Esophagus muscularis mucosa (tissue), 4 donors: Measurements from ENCODE around the gene PCDH9. TPM values are rescaled to one million over a fixed set of nuclear protein-coding genes. Genes with fewer than 3 reads are reported as not detected.

Experiments
- DNase-seq: peaks from one replicate; pipeline ENCODE4 v3.0.0-alpha.2; 2017; ENCODE audit errors: extremely low spot score
- H3K27ac ChIP-seq, 4 donors: fragments of 200-600 bp; sonication (generic); replicated peaks in 1 of 4; 1 replicate in 3 of 4; 2 replicates in 1 of 4; pipeline ENCODE4 v1.5.1; 2016 to 2019; ENCODE audit warnings: mild to moderate bottlenecking in 1 of 4
- H3K27me3 ChIP-seq, 4 donors: fragments of 200-600 bp; sonication (generic); one replicate each; pipeline versions ENCODE4 v1.5.1 to v1.6.0; 2016 to 2019
- H3K36me3 ChIP-seq, 4 donors: fragments of 200-600 bp; sonication (generic); one replicate each; pipeline ENCODE4 v1.5.1; 2016 to 2019
- H3K4me1 ChIP-seq, 4 donors: fragments of 200-600 bp; sonication (generic); one replicate each; pipeline ENCODE4 v1.5.1; 2016 to 2019
- H3K4me3 ChIP-seq, 4 donors: fragments of 200-600 bp; sonication (generic); 1 replicate in 2 of 4; 2 replicates in 2 of 4; pipeline ENCODE4 v1.5.1; 2016 to 2019; ENCODE audit warnings: mild to moderate bottlenecking in 4 of 4, moderate library complexity in 1 of 4
- H3K9me3 ChIP-seq, 4 donors: fragments of 200-600 bp; sonication (generic); 1 replicate in 3 of 4; 2 replicates in 1 of 4; pipeline ENCODE4 v1.5.1; 2016 to 2019
- EP300 ChIP-seq: sonication (generic); formaldehyde crosslinking; IDR thresholded peaks from one replicate; pipeline ENCODE4 v1.6.1; 2017; ENCODE audit warnings: antibody characterized with exemption
- POLR2A ChIP-seq: fragments of 450-650 bp; IDR thresholded peaks from one replicate; pipeline ENCODE4 v1.6.1; 2017; ENCODE audit warnings: antibody characterized with exemption, moderate library complexity, mild to moderate bottlenecking, low read depth
- POLR2AphosphoS5 ChIP-seq, 2 donors: sonication (generic); formaldehyde crosslinking; IDR thresholded peaks; one replicate each; pipeline ENCODE4 v1.6.1; 2017; ENCODE audit warnings: antibody characterized with exemption in 2 of 2
- WGBS: methylation state at CpG from one replicate; pipeline ENCODE4 v1.1.5; 2018; 5-methylcytosine and 5-hydroxymethylcytosine counted together
- intact Hi-C: fragments of 100-400 bp; cut with DNase I; formaldehyde crosslinking; loops from one replicate; pipeline ENCODE4 v1.15.1; 2023
- total RNA-seq, 4 donors: library from RNA; depleted of rRNA; stranded (reverse); fragments of >200 nt; gene quantifications; one replicate each; pipeline versions ENCODE4 v1.1.0 to v1.2.1, GENCODE V29; 2016
- TF ChIP-seq, protein P1 (sequence below), 3 experiments: fragments of 200-600 bp in 2 of 3; fragments of 450-650 bp in 1 of 3; sonication (generic) in 2 of 3; IDR thresholded peaks; one replicate each; pipeline ENCODE4 v1.5.1; 2017 to 2019; ENCODE audit warnings: antibody characterized with exemption in 3 of 3, mild to moderate bottlenecking in 2 of 3, moderate library complexity in 1 of 3

Gene PCDH9
- total RNA-seq, 4 donors from 2014 or later = 33.8 to 81.8 (median 49.1) TPM

GRCh38 chr13:66950666-66951065, 279.5 kb downstream of the PCDH9 start:
- Histone ChIP-seq H3K27ac (no peak overlapping the region), H3K4me3 (no peak overlapping the region), H3K36me3 (no peaks in the 10 kb centered on the region), H3K27me3 (no peaks in the 10 kb centered on the region), H3K9me3 (no peaks in the 10 kb centered on the region), H3K4me1 (peaks cover 0 to 6% (median 0%) of the 10 kb centered on the region in 4 donors)
- TF ChIP-seq POLR2A (no peak), EP300 (no peak), POLR2AphosphoS5 (IDR thresholded peaks at IDR 0.05) (no peak)
- TF ChIP-seq, protein P1, sequence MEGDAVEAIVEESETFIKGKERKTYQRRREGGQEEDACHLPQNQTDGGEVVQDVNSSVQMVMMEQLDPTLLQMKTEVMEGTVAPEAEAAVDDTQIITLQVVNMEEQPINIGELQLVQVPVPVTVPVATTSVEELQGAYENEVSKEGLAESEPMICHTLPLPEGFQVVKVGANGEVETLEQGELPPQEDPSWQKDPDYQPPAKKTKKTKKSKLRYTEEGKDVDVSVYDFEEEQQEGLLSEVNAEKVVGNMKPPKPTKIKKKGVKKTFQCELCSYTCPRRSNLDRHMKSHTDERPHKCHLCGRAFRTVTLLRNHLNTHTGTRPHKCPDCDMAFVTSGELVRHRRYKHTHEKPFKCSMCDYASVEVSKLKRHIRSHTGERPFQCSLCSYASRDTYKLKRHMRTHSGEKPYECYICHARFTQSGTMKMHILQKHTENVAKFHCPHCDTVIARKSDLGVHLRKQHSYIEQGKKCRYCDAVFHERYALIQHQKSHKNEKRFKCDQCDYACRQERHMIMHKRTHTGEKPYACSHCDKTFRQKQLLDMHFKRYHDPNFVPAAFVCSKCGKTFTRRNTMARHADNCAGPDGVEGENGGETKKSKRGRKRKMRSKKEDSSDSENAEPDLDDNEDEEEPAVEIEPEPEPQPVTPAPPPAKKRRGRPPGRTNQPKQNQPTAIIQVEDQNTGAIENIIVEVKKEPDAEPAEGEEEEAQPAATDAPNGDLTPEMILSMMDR (IDR thresholded peaks at IDR 0.05) = no peak
- no peak for DNase-seq
- intact Hi-C loops = no loop called here

DNA sequence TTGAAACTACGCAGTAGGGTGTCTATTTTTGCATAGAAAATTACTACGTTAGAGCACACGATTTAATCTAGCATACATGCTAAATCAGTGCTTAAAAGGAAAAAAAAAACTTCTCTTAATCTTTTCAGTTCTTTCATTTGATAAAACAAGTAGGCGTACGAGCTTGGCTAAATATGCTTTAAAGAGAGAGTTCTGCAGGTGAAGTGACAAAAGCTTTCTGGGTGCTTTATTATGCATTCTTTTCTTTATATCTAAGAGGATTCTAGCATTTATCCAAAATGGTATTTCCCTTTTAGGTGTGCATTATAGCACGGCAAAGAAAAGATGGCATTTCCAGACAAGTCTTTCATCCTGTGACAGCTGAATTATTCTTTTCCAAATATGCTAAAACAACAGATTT, 281.2 kb downstream of the PCDH9 start:
- no peak overlapping the region for H3K4me3 ChIP-seq
- intact Hi-C loops = no loop called here
- DNase-seq = no peak
- no peaks in the 10 kb centered on the region for H3K27me3 ChIP-seq
- peaks cover 0 to 6% (median 0%) of the 10 kb centered on the region in 4 donors for H3K4me1 ChIP-seq
- H3K27ac ChIP-seq = no peak overlapping the region
- TF ChIP-seq, protein P1 (IDR thresholded peaks at IDR 0.05) = no peak
- no peak for TF ChIP-seq POLR2AphosphoS5 (IDR thresholded peaks at IDR 0.05)
- no peak for TF ChIP-seq EP300
- TF ChIP-seq POLR2A = no peak
- 83% methylated on average over 6 of the region's 6 CpGs for WGBS
- H3K9me3 ChIP-seq = no peaks in the 10 kb centered on the region
- no peaks in the 10 kb centered on the region for H3K36me3 ChIP-seq

- TF ChIP-seq, protein P1 (IDR thresholded peaks at IDR 0.05) = no peak
- Histone ChIP-seq H3K4me3 (no peak overlapping the region), H3K36me3 (no peaks in the 10 kb centered on the region), H3K27me3 (no peaks in the 10 kb centered on the region), H3K9me3 (peaks cover 0 to 5% (median 0%) of the 10 kb centered on the region in 4 donors), H3K27ac (no peak overlapping the region), H3K4me1 (no peaks in the 10 kb centered on the region)
- DNase-seq = no peak
- intact Hi-C loops = no loop called here
- 91% methylated on average over 3 of the region's 3 CpGs for WGBS
These were observed 286.6 kb downstream of the PCDH9 start for GRCh38 chr13:66943530-66943929.

GRCh38 chr13:66940113-66940512, 290.0 kb downstream of the PCDH9 start:
- intact Hi-C loops = no loop called here
- TF ChIP-seq EP300 (no peak), POLR2A (no peak), POLR2AphosphoS5 (IDR thresholded peaks at IDR 0.05) (no peak)
- TF ChIP-seq, protein P1 (IDR thresholded peaks at IDR 0.05) = no peak
- no peak overlapping the region for H3K27ac ChIP-seq
- H3K4me3 ChIP-seq = no peak overlapping the region
- no peaks in the 10 kb centered on the region for H3K36me3 ChIP-seq
- no peaks in the 10 kb centered on the region for H3K27me3 ChIP-seq
- DNase-seq = no peak
- 92% methylated on average over 4 of the region's 4 CpGs for WGBS
- no peaks in the 10 kb centered on the region for H3K4me1 ChIP-seq
- peaks cover 0 to 5% (median 0%) of the 10 kb centered on the region in 4 donors for H3K9me3 ChIP-seq

DNA sequence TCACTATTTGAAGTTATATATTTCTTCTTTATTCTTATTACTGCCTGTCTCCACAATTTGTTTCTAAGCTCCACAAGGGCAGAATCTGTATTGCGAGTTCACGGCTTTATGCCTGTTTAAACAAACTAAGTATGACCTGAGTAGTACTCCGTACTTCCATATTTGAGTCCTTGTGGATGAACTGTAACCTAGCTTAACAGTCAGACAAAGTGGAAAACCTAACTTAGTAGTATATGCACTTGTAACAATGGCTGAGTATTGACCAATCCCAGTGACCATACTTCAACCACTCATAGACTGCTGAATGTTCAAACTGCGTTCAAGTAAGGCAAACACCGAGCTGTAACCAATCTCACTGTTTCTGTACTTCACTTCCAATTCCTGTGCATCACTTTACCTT, 292.7 kb downstream of the PCDH9 start:
- WGBS = 94% methylated on average over 5 of the region's 5 CpGs
- TF ChIP-seq EP300 (no peak), POLR2A (no peak), POLR2AphosphoS5 (IDR thresholded peaks at IDR 0.05) (no peak)
- TF ChIP-seq, protein P1 (IDR thresholded peaks at IDR 0.05) = no peak
- no peak for DNase-seq
- Histone ChIP-seq H3K27ac (no peak overlapping the region), H3K36me3 (no peaks in the 10 kb centered on the region), H3K9me3 (peaks cover 0 to 5% (median 0%) of the 10 kb centered on the region in 4 donors), H3K27me3 (no peaks in the 10 kb centered on the region), H3K4me3 (no peak overlapping the region), H3K4me1 (peaks cover 0 to 15% (median 5%) of the 10 kb centered on the region in 4 donors)
- intact Hi-C loops = no loop called here
